Activated gamma-delta T cell treated with anti-CD3 and anti-CD28 coated beads, Interleukin-2, amount 50 U/mL, for 16 hours (primary cell): Measurements from ENCODE around the gene SIGLEC14.

ENCODE experiments used
- DNase-seq: peaks from one replicate; pipeline ENCODE4 v3.0.0-alpha.2; 2020; ENCODE audit warnings: low read depth

SIGLEC14 gene

DNA sequence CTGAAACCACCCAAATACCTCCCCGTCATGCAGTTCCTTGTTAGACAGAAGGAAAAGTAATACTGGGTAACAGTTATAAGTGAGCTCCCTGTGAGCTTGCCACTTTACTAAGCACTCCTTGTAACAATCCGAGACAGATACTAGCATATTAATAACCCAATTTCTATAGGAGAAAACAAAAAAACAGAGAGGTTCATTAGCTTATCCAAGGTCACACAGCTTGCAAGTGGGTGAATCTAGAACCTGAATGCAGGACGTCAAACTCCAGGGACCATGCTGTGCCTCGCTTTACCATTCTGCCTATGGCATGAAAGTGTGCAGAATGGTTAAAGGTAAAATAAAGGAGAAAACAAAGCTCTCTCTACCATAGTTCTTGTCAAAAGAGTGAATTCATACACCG lies 31.8 kb downstream of the SIGLEC14 start:
- no peak for DNase-seq

DNA sequence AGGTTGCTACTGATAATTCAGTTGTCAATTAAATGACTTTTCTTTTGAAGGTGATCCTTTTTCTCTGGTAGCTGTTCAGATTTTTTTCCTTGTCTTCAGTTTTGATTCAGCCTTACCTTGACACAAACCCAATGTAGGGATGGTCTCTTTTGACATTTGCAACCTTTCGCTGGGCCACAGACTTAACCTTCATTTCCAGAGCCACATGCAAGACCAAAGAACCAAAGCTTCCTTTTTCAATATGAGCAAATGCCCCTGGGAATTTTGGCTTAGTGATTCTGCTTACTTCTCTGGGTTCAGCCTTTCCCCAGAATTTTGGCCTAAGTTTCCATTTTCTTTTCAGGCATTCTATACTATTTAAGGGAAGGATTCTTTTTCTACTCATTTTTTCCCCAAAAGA lies 36.0 kb downstream of the SIGLEC14 start:
- DNase-seq, result no peak

DNA sequence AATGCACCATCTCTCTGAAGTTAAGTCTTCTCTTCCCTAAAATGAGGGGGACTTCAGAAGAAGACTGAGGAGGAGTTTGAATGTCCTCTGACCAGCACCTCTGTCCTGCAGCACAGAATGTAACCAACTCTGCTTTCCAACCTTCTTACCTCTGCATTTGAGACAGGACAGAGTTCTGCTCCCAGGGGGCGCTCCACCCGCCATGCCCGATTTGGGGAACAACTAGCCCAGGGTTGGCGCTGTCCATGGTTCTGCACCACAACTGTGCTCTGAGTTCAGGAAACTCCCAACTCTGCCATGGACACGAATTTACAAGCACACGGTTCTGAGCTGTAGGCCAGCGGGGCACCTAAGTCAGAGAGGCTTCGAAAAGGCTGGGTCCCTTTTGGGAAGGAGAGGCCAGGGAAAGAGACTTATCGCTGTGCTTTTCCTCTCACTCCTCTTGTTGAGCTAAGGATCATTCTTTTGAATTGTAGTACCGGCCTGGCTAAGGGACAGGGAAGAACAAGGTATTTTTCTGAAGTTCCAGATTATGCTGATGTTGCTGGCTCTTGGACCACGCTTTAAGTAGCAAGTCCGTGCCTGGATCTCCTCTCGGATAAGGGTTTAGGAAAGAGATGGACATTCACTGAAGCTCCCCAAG lies 38.6 kb downstream of the SIGLEC14 start:
- peak; percentile 24 for DNase-seq

DNA sequence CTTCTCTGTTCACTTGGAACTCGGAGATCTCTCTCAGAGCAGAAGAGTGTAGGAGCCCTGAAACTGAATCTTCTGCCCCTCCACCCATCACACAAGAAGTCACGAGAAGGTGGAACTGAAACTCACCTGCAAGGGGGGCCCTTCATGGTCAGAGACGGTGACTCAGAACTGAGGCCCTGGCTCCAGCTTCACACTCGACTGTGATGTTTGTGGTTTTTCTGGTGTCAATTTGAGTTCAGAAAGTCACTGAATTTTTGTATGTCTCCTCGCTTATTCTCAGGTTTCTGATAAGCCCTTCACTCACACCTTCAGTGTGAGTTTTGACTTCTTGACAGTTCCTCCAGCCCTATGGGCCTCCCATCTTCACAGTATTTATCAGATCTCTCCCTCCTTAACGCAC lies 39.5 kb downstream of the SIGLEC14 start:
- no peak for DNase-seq

DNA sequence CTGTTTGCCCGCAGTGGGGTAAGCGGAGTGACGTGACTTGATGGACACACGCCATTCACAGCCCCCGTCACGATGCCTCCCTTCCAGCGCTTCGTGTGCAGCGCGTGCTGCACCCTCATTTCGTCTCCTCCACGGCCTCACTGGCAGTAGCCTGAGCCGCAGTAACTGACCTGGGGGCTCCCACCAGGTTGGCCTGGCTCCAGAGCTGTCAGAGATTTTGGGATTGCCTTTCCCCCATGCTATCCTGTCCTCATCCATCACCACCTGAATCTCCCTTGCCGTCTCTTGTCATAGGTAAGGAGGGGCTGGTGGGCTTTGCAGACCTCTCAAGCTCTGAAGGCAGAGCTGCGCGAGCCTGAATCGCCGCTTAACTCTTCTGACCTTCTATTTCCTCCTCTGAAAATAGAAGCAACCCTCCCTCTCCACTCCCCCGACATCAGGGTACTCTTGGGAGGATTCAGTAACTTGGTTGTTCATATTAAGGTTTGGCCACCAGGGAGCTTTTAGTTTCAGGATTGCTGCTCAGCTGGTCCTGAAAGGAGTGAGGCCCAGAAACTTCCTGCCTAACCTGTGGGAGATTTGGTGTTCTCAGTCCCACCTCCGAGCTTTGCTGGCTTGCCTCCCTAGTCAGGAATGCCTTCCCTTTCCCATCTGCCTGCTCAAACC lies 44.3 kb downstream of the SIGLEC14 start:
- no peak for DNase-seq

DNA sequence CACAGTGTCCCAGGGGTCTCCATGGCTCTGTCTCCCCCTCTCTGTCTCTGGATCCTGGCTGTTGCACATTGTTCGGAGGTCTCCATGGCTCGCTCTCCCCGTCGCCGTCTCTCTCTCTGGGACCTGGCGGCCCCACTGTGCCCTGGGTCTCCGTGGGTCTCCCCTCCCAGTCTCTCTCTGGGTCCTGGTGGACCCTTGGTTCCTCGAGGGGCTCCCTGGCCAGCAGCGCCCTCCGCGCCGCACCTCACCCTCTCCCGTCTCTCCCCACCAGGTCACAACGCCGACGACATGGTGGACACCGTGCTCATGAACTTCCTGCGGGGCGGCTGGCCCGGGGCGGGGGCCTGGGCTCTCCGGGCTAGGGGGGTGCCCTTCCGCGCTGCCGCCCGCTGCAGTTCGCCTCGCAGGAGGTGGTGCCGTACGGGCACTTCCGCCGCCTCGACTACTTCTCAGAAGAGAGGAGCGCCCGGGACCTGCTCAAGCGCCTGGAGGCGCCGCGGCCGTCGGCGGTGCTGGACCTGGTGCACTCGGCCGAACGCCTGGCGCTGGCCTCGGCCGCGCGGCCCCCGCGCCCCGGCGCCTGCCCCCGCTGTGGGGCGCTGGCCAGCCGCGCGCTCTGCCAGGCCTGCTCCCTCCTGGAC lies 45.6 kb downstream of the SIGLEC14 start:
- no peak for DNase-seq

DNA sequence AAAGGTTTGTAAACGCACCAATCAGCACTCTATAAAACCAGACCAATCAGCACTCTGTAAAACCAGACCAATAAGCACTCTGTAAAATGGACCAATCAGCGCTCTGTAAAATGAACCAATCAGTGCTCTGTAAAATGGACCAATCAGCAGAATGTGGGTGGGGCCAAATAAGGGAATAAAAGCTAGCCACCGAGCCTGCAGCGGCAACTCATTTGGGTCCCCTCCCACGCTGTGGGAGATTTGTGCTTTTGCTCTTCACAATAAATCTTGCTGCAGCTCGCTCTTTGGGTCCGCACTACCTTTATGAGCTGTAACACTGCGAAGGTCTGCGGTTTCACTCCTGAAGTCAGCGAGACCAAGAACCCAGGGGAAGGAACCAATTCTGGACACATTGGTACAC lies 47.5 kb downstream of the SIGLEC14 start:
- DNase-seq, result no peak

DNA sequence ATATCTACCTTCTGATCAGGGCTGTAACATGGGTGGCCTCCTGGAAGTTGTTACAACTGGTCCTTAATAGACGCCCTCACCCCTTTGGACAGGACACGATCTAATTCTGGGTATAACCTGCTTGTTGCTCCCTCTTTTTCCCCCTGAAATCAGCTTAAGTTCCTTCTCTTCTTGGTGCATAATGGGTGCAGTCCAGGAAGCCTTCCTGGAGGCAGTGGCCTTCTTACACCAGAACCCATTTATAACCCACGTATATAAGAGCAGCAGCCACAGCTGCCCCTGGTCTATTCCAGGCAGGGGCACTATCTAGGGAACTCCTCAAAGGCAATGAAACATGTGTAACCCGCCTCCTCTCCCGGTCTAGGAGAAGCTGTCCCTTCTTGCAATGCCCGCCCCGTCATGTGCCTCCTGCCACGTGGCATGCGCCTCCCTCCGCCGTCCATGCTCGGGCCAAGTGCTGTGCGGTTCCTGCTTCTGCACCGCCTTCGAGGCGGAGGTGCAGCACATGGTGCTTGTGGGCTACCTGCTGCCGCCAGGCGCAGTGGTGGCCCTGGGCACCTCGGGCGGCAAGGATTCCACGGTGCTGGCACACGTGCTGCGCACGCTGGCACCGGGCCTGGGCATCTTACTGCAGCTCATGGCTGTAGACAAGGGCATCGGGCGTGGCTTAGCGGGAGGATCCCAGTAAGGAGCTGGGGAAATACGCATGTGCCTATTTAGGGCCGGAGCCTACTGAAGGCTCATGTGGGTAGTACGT lies 48.3 kb downstream of the SIGLEC14 start:
- no peak for DNase-seq

DNA sequence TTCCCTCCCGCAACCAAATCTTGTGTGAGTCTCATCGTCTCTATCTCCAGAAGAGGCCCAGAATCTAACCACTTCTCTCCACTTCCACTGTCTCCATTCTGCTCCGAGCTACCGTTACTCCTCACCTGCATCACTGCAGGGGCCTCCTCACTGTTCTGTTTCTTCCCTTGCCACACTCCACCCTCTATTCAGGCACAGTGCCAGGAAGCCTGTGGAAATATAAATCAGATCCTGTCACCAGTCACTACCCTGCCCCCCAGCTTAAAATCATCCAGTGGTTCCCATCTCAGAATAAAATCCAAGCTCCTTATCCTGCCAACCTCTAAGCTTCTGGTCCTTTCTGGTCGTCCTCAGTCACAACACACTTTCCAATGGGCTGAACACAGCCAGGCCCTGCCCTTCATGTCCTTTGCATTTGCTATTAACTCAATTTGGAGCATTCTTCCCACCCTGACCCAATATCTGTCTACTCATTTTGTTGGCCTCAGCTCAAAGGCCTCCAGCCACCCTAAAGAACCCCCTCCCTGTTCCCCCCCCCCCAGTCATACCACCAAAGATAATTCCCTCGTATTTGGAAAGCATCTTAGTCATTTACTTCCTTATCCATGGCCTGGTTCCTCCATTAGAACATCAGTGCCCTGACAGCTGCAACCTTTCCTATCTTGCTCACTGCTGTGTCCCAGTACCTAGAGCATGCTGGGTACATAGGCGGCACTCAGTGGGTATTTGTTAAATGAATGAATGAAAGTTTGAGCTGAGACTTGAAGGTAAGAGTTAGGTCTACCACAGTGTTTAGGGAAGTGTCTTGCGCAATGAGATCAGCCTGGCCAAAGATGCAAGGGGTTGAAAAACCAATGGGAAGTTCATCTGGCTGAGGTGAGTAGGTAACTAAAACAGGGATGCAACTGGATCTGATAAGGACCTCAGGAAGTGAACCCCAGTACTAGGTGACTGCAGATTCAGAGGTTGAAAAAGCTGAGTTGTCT lies 51.1 kb downstream of the SIGLEC14 start:
- DNase-seq, result no peak

DNA sequence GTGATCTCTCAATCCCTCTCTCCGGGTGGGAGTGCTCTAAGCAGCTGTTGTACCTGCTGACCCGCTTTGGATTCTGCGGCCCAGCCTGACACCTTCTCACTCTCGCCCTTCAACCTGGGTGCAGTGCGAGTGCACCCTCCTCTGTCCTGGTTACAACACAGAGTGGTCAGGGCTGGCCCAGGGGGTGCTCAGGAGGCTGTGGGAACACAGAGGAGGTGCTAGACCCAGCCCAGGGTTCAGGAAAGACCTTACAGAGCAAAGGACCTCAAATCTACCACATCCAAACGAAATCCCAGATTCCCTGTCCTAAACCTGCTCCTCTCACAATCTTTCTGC lies 51.9 kb downstream of the SIGLEC14 start:
- no peak for DNase-seq

DNA sequence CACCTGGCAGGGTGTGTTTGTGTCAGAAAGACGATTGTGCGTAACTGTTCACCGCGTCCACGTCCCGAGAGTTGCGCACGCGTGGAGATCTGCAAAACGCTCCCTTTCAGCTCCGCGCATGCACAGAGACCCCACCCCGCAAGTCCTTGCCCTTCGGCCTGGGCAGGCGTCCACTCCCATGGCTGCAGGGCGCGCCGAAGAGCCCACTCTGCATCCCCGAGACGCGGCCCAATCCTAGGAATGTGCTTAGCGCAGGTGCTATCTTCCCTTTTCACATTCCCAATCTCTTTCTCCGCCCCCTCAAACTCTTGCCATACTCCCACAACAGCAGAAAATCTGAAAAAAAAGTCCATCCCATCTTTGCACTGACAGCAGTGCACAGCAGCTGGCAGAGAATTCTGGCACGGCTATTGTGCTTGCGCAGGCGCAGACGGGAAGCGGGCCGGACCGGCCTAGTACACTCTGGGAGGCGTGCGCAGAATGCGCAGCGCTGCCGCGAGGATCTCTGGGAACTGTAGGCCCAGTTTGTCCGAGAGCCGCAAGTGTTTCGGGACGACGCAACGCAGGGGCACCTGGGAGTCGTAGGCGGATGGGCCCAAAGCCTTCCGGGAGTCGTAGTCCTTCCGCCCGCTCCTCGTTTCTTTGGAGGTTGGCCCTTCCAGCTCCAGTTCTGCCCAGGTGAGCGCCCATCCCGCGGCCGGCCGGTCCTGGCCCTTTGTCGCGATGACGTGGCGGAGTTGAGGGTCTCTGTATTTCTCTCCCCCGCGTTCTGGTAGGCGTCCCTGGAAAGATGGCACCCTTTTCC lies 52.5 kb downstream of the SIGLEC14 start:
- peak; percentile 95 for DNase-seq

DNA sequence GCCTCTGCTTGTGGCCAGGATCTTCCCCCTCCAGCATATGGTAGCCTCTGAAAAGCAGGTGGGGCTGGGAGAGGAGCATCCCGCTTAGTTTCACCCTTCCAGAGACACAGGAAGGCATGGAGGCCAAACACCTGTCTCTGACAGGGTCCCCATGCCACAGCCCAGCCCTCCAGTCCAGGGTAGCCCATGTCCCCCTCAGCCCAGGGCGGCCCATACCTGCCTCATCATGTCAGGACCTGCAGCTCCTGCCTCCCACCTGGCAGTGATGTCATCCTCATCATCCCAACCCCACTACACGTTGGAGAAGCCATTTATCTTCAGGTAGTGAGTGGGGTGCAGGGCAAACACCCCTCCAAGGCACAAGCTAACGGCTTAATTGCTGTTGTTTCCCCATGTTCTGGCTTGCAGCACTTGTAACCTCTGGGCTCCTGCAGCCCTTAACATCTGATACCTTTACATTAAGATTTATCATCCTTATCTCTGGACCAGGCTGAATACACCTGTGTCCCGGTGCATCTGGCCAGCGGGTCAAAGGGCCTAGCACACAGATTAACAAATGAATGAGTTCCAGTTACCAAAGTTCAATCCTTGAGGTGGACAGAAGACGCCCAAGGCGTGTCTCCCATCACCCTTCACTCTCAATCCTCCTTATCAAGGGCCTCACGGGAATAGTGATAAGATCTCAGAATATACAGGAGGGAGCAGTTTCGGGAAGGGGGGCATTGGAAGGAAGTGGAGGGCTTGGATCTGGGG lies 53.3 kb downstream of the SIGLEC14 start:
- no peak for DNase-seq
